A172 (cell line): ENCODE results near the gene PLSCR3. TPM values are rescaled to one million over a fixed set of nuclear protein-coding genes. Genes with fewer than 3 reads are reported as not detected.
A peak's percentile ranks its signal among the peaks of the same experiment; 100 is the strongest.
"Not testable (repeated sequence)": the region's sequence is repeated elsewhere in the genome, so short reads cannot be mapped to it uniquely, and the experiment has no call there.

Experiments
- DNase-seq: peaks from one replicate; pipeline ENCODE4 v3.0.0-alpha.2; 2015; ENCODE audit warnings: low spot score
- total RNA-seq: library from RNA; depleted of rRNA; stranded (reverse); fragments of >200 nt; shearing (Covaris generic); gene quantifications from 2 replicates; pipeline ENCODE4 v1.2.3, GENCODE V29; 2014

PLSCR3 gene
- total RNA-seq, 1 experiment from 2014 or later, result 73.2 TPM

GRCh38 chr17:7380855-7381683 is 13.3 kb downstream of the PLSCR3 start, which contains the start of gene TNK1:
Gene TNK1, plus strand, starts transcription at chr17:7381089. Its CDS starts 1,838 bp downstream, at chr17:7382927.
- DNase-seq, result no peak

DNA sequence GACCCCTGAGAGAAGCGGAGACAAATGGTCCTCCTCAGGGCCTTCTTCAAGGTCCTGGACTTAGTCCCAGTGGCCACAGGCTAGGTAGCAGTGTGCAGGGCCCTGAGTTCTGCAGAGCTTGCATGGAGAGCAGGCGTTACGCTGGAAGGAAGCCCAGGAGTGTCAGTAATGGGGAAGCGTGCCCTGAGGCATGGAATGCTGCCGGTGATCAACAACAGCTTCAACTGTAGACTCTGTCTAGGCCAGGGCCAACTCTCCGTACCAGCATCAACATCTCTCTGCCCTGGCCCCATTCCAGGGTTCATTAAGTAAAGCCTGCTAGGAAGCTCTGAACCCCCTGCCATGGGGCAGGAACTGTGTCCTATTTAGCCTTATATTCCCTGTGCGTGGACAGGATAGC is 14.0 kb downstream of the PLSCR3 start:
- no peak for DNase-seq

- no peak for DNase-seq
Measured at GRCh38 chr17:7379134-7379533, 15.2 kb downstream of the PLSCR3 start.

GRCh38 chr17:7374353-7374752 is 20.0 kb downstream of the PLSCR3 start:
- DNase-seq, result no peak

DNA sequence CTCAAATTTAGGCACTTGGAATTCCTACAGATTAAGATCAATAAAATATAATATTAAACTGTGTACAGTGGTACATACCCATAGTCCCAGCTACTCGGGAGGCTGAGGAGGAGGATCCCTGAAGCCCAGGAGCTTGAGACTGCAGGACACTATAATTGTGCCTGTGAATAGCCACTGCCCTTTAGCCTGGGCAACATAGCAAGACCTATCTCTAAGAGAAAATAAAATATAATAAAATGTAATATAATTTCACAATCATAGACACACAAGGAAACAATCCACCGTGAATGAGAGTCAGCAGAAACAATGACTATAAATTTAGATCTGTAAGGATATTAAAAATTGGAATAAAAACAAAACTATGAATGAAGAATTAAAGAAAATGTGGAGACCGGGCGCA is 23.5 kb downstream of the PLSCR3 start:
- no peak for DNase-seq

DNA sequence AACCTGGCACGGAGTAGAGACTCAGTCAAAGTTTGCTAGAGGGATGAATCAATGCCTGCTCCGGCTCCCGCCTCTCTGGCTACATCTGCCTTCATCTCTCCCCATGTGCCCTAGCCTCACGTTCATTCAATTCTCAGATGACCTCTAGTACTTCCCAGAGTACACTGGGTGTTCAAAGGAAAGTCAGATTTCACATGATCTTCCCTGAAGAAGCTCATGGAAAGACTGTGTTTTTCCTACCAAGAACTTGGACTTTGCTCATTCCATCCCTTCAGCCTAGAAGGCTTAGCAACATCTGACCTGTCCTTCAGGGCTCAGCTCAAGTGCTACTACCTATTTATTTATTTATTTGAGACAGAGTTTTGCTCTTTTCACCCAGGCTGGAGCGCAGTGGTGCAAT is 24.5 kb downstream of the PLSCR3 start:
- DNase-seq, result no peak

- not testable (repeated sequence) for DNase-seq
Measured at GRCh38 chr17:7368599-7368994, 25.7 kb downstream of the PLSCR3 start.

DNA sequence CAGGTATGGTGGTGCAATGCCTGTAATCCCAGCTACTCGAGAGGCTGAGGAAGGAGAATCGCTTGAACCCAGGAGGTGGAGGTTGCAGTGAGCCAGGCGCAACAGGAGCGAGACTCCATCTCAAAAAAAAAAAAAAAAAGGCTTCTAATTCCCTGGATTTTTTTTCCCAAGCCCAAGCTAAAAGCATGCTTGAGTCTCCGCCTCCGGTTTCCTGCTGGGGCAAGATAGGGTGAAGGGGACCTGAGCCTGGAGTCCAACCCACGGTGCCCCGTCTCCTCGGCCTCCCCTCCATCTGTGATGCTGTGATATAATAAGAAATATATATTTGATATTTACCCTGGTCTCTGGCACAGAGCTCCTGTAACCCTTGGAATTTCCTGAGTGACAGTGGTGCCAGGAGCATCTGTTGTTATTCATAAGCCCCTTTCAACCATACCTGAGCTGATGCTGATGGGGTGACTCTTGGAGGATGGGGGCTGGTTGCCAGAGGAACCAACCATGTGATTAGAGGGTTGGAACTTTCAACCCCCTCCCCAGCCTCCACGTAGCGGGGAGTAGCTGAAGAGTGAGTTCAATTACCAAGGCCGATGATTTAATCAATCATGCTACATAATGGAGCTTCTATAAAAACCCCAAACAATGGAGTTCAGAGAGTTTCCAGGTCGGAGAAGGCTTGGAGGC is 26.3 kb downstream of the PLSCR3 start:
- no peak for DNase-seq

GRCh38 chr17:7367083-7367482 is 27.2 kb downstream of the PLSCR3 start:
- DNase-seq, result no peak

GRCh38 chr17:7365963-7366362 is 28.4 kb downstream of the PLSCR3 start:
- DNase-seq, result not testable (repeated sequence)

- DNase-seq, result no peak
Measured at GRCh38 chr17:7363311-7363710, 31.0 kb downstream of the PLSCR3 start.

DNA sequence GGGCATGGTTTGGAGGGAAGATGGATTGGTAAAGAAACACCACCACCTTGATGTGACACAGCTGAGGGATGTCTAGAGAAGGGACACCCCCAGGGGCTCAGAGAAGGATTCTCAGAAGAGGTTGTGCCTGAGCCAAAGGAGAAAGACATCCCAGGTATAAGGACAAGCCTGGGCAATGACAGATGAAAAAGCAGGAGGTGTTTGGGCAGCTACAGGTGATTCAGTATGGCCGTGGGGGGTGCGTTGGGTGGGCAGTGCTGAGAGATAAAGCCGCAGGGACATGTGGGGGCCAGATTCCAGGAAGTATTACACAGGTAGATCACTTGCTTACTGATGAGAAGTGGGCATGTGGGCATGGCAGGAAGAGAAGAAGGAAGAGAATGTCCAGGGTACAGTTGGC is 32.4 kb downstream of the PLSCR3 start:
- DNase-seq, result no peak

GRCh38 chr17:7357381-7357780 is 36.9 kb downstream of the PLSCR3 start:
- no peak for DNase-seq

GRCh38 chr17:7356756-7357155 is 37.6 kb downstream of the PLSCR3 start:
- no peak for DNase-seq

- peak; percentile 77 for DNase-seq
Measured at GRCh38 chr17:7356072-7356549, 38.2 kb downstream of the PLSCR3 start.

DNA sequence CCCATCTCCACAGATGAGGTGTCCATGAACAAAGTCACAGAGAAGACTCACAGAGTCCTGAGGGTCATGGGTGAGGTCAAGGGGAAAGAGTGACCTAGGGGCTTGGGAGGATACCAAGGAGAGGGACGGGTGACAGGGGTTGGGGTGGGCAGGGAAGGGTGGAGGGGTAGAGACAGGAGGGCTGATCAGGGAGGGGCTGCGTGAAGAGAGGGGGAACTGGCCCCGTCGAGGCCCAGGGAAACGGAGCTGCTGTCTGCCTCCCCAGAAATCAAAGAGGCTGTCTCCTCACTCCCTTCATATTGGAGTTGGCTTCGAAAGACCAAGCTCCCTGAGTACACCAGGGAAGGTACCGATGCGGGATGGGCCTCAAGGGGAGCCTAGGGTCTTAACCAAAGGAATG is 38.8 kb downstream of the PLSCR3 start:
- no peak for DNase-seq

GRCh38 chr17:7355053-7355452 is 39.3 kb downstream of the PLSCR3 start, which contains the start of gene TMEM95:
Gene TMEM95, plus strand, starts transcription at chr17:7355156. Its CDS starts 49 bp downstream, at chr17:7355205.
- peak; percentile 39 for DNase-seq

DNA sequence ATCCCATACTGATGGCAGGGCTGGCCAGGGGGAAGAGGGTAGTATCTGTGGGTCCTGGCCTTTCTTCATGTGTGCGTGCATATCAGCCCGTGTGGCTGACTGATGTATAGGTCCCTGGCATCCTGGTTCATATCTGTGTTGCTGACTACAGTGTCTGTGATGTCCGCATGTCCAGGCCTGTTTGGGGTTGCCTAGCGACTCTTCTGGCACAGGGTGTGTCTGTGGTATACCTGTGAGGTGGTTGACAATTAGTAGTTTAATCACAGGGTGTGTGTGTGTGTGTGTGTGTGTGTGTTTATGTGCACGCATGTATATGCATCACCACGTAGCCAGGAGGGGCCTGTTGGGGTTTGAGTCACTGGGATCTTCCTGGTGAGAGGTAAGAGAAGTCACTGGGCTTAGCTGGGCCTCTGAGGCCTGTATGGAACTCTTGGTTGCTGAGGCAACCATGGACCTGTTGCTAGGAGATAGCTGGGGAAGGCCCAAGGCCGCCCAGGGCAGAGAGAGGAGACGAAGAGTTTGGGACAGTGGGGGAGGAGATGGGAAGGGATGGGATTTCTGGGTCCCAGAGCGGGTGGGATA is 40.0 kb downstream of the PLSCR3 start:
- DNase-seq, result no peak

- DNase-seq, result no peak
Measured at GRCh38 chr17:7352910-7353635, 41.3 kb downstream of the PLSCR3 start.

- no peak for DNase-seq
Measured at GRCh38 chr17:7352503-7352889, 41.8 kb downstream of the PLSCR3 start.

DNA sequence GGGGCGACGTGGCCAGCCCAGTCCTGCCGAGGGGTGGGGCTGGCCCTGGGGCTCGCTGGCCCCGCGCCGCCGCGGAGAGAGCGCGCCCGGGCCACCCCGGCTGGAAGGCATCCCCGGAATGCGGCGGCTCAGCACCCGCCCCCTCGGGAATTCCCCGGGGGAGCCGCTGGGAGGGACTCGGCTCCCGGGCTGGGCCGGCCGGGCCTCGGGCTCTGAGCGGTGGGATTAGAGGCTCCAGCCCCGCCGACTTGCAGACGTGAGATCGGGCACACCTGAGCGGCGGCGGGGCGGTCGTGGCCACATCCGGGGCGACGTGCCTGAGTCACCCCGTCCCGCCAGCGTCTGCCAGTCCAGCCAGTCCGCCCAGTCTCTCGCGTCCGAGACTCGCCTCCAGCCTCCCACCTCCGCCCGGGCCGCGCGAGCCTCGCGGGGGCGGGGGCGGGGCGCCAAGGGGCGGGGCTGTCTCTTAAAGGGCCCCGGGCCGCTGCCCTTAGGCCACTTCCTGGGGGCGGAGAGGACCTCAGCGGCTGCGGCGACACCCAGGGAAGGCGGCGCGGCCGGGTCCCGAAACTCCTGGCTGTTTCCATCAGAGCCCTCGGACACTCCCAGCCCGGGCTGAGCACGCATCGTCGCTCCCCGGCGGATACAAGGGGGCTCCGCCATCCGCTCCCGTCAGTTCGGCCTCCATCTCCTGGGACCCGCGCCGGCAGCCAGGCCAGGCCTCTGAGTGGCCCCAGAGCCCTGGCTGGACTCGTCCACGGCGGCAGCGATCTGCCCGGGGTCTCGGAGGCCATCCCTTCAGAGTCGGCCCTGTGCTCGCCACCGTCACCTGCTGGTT is 42.4 kb downstream of the PLSCR3 start, which contains the start of gene KCTD11:
KCTD11 (plus strand) TSS at position 498 of the 838 bp plus-strand sequence.
- peak; percentile 91 for DNase-seq
